ENCODE data around the gene FKBP2. TPM values are rescaled to one million over a fixed set of nuclear protein-coding genes. Genes with fewer than 3 reads are reported as not detected.
"Not testable (repeated sequence)": the region's sequence is repeated elsewhere in the genome, so short reads cannot be mapped to it uniquely, and the experiment has no call there.

FKBP2 gene
- total RNA-seq, 2 experiments from 2014 or later: 21.9 to 22.8 TPM

DNA sequence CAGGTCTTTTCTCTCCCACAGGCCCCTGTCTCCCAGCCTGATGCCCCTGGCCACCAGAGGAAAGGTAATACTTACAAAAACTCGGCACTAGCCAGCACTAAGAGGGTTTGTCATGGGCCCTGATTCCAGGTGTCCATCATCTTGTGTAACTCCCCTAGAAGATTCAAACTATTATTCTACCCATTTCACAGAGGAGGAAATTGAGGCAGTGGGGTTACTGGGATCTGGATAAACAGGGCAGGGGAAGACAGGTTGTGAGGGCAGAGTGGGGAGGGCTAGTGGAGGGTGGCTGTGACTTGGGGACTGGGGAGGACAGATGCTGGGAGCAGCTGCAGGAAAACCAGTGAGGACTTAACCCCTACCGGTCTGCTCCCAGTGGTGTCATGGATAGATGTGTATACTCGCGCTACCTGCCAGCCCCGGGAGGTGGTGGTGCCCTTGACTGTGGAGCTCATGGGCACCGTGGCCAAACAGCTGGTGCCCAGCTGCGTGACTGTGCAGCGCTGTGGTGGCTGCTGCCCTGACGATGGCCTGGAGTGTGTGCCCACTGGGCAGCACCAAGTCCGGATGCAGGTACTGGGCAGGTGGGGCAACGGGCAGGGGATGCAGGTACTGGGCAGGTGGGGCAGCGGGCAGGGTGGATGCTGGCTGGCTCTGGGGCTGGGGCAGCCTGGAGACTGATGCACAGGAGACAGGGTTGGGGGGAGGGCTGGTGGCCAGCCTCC lies 5.3 kb upstream of the FKBP2 start:
- Mint-ChIP-seq H3K27me3 (no peaks in the 10 kb centered on the region), H3K4me3 (peak overlapping the region; percentile 91), H3K9me3 (no peaks in the 10 kb centered on the region), H3K36me3 (peaks cover 9% of the 10 kb centered on the region), H3K27ac (peak overlapping the region; percentile 75), H3K4me1 (peaks cover 34% of the 10 kb centered on the region)
- DNase-seq: no peak

DNA sequence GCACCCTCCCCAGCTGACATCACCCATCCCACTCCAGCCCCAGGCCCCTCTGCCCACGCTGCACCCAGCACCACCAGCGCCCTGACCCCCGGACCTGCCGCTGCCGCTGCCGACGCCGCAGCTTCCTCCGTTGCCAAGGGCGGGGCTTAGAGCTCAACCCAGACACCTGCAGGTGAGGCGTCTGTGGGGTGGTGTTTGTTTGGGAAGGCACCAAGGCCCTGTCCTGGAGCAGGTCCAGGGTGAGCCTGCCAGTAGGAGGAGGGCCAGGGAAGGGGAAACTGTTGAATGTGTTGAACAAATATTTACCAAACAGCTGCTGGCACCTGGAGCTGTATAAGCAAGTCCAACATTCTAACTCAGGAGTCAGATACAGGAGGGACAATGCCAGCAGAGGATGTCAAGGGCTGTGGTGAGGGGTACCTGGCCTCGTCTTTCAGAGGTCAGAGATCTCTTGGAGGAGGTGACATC lies 3.4 kb upstream of the FKBP2 start:
- Mint-ChIP-seq H3K27ac (peak overlapping the region; percentile 45), H3K36me3 (peaks cover 14% of the 10 kb centered on the region), H3K27me3 (no peaks in the 10 kb centered on the region), H3K4me3 (no peak overlapping the region), H3K4me1 (peaks cover 25% of the 10 kb centered on the region), H3K9me3 (no peaks in the 10 kb centered on the region)
- no peak for DNase-seq

DNA sequence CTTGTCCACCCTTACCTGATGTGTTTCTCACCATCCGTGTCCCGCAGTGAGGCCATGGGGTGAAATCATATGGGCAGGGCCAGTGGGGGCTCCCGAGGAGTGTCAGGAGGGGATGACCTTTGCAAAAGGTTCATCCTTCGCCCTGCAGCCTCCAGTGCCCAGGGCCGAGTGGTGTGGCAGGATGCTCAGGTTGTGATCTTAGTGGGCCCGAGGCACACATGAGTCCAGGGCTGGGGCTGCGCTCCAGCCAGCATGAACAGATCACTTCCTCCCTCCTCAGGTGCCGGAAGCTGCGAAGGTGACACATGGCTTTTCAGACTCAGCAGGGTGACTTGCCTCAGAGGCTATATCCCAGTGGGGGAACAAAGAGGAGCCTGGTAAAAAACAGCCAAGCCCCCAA lies 2.8 kb upstream of the FKBP2 start:
- H3K4me3 Mint-ChIP-seq: no peak overlapping the region
- peaks cover 18% of the 10 kb centered on the region for H3K36me3 Mint-ChIP-seq
- peak overlapping the region; percentile 35 for H3K27ac Mint-ChIP-seq
- no peaks in the 10 kb centered on the region for H3K9me3 Mint-ChIP-seq
- peaks cover 26% of the 10 kb centered on the region for H3K4me1 Mint-ChIP-seq
- no peaks in the 10 kb centered on the region for H3K27me3 Mint-ChIP-seq
- no peak for DNase-seq

DNA sequence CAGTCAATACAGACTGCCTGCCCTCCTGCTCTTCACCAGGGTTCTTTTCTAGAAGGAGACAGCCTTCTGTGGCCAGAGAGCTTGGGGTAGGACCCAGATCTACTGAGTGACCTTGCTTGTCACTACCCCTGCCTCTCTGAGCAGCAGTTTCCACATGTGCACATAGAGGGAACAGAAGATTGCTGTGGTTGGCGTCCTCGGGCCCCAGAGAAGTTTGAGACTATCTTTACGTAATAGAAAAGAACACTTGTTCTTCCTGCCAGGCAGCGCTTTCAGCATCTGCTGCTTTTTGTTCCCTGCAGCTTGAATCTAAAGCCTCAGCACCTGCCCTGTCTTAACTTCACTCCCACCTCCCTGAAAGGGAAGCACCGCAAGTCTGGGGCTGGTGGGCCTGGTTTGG lies 1.9 kb upstream of the FKBP2 start:
- Mint-ChIP-seq H3K36me3 (peaks cover 25% of the 10 kb centered on the region), H3K27me3 (no peaks in the 10 kb centered on the region), H3K4me3 (no peak overlapping the region), H3K4me1 (peaks cover 32% of the 10 kb centered on the region), H3K9me3 (no peaks in the 10 kb centered on the region), H3K27ac (peak overlapping the region; percentile 50)
- no peak for DNase-seq

DNA sequence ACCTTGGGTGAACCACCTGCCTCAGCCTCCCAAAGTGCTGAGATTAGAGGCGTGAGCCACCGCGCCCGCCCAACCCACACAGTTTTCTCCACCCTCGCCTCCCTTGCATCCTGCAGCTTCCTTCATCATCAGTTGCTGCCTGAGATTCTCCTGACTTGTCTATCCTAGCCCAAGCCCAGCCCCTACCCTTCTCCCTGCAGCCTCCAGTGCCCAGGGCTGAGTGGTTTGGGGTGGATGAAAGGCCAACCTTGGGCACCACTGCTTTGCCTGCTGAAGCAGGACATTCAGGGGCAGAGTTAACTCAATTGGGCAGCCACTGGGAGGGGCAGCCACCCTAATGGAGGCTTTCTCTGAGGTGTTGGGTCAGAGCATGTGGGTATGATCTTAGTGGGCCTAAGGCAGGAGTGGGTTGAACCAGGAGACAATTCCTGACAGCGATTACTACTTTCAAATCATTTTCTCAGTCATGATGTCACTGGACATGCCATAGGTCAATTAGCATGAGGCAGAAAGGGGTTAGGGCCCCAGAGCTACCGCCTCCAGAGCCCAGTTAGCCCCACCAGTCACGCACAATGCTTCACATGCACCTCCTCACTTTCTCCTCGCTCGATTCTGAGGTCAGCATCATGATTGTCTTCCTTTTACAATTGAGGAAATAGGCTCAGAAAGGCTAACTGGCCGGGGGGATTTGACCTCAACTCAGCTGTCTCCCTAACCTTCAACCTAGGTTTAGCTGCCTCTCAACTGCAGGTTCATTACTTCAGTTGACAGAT lies 1.0 kb upstream of the FKBP2 start:
- H3K27ac Mint-ChIP-seq: peak overlapping the region; percentile 97
- peak overlapping the region; percentile 95 for H3K4me3 Mint-ChIP-seq
- peaks cover 25% of the 10 kb centered on the region for H3K36me3 Mint-ChIP-seq
- peaks cover 35% of the 10 kb centered on the region for H3K4me1 Mint-ChIP-seq
- no peak for DNase-seq
- no peaks in the 10 kb centered on the region for H3K9me3 Mint-ChIP-seq
- H3K27me3 Mint-ChIP-seq: no peaks in the 10 kb centered on the region

DNA sequence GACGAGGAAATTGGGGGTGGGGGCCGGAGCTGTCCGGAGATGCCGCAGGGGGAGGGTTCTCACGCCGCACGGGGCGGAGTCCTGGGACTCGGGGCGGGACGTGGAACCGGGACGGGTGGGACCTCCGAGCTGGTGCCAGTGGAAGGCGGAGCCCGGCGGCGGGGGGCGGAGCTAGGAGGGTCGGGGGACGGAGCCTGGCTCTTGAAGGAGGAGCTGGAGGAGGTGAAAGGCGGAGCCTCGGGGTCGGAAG lies 271 bp downstream of the FKBP2 start:
- H3K27me3 Mint-ChIP-seq: no peaks in the 10 kb centered on the region
- H3K27ac Mint-ChIP-seq: peak overlapping the region; percentile 97
- H3K4me1 Mint-ChIP-seq: peaks cover 30% of the 10 kb centered on the region
- no peak for DNase-seq
- H3K36me3 Mint-ChIP-seq: peaks cover 32% of the 10 kb centered on the region
- H3K4me3 Mint-ChIP-seq: peak overlapping the region; percentile 95
- no peaks in the 10 kb centered on the region for H3K9me3 Mint-ChIP-seq

DNA sequence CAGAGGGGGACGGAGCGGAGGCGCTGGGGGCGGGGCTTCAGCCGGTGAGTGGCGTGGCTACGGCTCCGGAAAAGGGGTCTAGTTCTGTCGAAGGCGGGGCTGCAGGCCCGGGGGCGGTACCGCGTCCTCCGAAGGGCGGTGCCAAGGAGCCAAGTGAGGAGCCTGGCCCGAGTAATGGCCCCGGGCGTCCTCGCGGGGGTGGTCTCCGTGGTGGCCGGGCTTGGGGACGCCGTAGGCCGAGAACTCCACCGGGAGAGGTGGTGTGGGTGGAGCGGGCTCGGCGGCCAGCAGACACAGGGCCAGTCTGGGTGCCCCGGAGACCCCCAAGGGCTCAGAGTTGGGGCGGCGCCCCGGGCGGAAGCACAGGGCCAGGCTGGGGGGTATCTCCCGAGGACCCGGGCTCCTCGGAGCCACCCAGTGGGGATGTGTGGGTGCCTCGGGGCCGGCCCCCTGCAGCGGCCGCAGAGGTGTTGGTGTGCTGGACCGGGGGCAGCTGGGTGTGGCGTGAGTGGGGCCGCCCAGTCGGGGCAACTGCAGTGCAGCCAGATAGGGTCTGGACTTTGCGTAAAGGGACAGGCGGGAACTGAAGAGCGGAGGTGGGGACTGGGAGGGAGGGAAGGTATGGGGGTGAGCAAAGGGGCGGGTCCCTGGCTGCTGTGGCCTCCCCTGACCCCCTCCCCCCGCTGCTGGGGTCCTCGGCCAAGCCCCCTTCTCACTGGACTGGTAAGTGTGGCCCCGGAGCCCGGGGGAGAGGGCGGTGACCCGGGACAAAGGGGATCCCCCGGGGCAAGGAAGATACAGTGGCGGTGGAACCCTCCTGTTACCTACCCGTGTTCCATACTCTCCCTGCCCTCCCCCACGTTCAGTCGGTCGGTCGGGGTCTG lies 838 bp downstream of the FKBP2 start:
- H3K27me3 Mint-ChIP-seq: no peaks in the 10 kb centered on the region
- H3K36me3 Mint-ChIP-seq: peaks cover 32% of the 10 kb centered on the region
- no peaks in the 10 kb centered on the region for H3K9me3 Mint-ChIP-seq
- peak; percentile 100 for DNase-seq
- H3K4me1 Mint-ChIP-seq: peaks cover 30% of the 10 kb centered on the region
- H3K27ac Mint-ChIP-seq: peak overlapping the region; percentile 97
- peak overlapping the region; percentile 95 for H3K4me3 Mint-ChIP-seq

DNA sequence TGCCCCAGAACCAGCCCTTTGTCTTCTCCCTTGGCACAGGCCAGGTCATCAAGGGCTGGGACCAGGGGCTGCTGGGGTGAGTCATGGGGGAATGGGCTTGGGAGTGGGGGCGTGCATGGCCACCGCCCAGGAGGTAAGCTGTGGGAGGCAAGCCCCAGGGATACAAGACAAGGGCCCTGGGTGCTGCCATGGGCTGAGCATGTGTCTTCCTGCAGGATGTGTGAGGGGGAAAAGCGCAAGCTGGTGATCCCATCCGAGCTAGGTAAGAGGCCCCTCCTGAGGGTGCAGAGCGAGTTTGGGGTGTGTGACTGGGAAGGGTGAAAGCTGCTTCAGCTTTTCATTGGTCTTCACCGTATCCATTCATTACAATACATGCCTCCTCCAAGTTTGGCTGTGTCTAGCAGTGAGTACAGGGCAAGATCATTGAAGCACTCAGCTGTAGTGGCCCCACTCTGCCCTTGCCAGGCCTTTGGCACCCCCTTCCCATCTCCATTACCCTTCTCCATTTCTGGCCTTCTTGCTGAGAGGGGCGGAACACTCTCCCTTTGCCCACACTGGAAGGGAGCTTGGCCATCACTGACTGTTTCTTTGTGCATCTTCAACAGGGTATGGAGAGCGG lies 2.5 kb downstream of the FKBP2 start:
- no peak for DNase-seq
- H3K36me3 Mint-ChIP-seq: peaks cover 32% of the 10 kb centered on the region
- peaks cover 37% of the 10 kb centered on the region for H3K4me1 Mint-ChIP-seq
- H3K27me3 Mint-ChIP-seq: no peaks in the 10 kb centered on the region
- H3K27ac Mint-ChIP-seq: peak overlapping the region; percentile 66
- H3K9me3 Mint-ChIP-seq: no peaks in the 10 kb centered on the region
- peak overlapping the region; percentile 95 for H3K4me3 Mint-ChIP-seq

DNA sequence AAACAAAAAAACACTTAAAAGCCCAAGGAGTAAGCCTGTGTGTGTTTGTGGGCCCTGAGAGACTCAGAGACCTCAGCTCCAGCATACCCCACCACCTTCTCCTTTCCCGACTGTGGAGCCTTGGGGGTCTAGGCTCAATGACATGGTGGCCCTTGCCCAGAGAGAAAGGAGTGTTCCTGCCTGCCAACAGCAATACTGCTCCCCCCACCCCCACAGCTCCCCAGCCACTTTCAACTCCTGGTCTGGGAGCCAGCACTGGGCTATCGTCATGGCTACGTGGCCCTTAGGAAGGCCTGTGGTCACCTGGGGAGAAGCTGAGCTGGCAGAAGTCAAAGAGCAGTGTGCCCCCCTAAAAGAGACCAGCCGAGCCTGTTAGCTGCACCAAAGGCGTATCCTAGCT lies 3.2 kb downstream of the FKBP2 start:
- Mint-ChIP-seq H3K4me3 (peak overlapping the region; percentile 48), H3K36me3 (peaks cover 32% of the 10 kb centered on the region), H3K4me1 (peaks cover 33% of the 10 kb centered on the region), H3K27ac (no peak overlapping the region), H3K27me3 (no peaks in the 10 kb centered on the region), H3K9me3 (no peaks in the 10 kb centered on the region)
- DNase-seq: no peak

DNA sequence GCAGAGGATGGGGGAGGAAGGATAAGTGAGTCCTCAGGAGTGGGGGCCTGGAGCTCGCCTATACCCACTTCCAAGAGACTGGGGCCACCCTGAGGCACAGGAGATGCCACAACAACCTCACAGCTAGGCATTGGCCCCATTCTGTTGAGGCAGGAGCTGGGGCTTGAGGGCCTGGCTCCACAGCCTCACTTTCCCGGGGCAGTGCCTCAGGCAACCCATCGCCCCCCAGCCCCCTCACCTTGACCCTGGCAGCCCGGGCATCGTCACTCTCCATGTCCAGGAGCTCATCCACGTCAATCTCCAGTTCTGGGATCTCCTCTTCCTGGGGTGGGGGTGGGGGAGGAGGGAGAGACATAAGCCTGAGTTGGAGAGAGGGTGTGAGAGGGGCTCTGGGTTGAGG lies 4.1 kb downstream of the FKBP2 start:
- peaks cover 27% of the 10 kb centered on the region for H3K4me1 Mint-ChIP-seq
- peaks cover 29% of the 10 kb centered on the region for H3K36me3 Mint-ChIP-seq
- no peaks in the 10 kb centered on the region for H3K27me3 Mint-ChIP-seq
- peak overlapping the region; percentile 90 for H3K27ac Mint-ChIP-seq
- H3K9me3 Mint-ChIP-seq: no peaks in the 10 kb centered on the region
- no peak for DNase-seq
- H3K4me3 Mint-ChIP-seq: peak overlapping the region; percentile 91

DNA sequence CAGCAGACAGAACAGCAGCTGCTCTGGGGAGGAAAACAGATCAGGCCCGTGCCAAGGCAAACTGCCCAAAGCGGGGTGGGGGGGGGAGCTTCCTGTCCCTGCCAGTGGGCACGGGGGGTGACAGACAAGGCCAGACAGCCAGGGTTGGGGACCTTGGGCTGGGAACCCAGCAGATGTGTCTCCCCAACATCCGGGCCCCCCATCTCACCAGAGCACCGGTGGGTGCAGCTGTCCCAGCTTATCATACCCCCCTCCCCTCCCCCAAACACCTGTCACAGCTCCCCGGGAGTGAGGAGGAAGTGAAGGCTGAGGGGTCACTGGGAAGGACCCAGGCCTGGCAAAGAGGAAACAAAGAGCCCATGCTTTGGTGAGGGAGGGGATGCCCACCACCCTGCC lies 4.5 kb downstream of the FKBP2 start:
- Mint-ChIP-seq H3K4me1 (peaks cover 23% of the 10 kb centered on the region), H3K27me3 (no peaks in the 10 kb centered on the region), H3K9me3 (no peaks in the 10 kb centered on the region), H3K27ac (peak overlapping the region; percentile 90), H3K4me3 (peak overlapping the region; percentile 91), H3K36me3 (peaks cover 26% of the 10 kb centered on the region)
- DNase-seq: no peak

DNA sequence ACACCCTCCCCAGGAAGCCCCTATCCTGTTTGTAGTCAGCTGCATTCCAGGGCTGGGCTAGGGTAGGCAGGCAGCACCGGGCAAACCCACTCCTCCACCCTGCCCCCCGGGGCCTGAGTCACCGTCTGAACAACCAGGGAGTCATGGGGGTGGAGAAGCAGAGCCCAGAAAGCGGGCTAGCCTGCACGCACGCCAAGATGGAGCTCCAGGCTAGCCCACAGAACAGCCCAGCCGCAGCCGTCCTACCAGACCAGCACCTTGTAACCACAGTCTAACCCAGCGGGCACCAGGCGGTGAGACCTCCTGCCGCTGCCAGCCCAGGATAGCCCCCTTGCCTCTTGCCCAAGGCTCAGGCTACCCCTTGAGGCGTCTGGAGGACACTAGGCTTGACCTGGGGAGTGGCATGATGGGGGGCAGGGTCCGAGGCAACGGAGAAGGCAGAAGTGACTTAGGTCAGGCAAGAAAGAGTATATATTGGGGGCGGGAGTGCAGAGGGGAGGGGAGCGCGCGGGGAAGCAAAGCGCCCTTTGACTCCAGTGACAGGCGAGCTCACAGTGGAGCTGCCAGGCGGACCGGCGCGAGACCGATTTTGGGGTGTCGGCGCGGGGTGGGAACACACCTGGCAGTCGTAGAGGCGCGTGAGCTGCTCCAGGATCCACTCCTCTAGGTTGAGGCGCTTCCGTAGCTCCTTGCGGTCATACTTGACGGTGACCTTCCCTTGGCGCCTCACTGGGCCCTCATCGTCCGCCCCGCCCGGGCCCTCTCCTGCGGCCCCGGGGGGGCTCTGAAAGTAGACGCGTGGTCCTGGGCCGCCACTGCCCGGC lies 5.1 kb downstream of the FKBP2 start:
- Mint-ChIP-seq H3K4me3 (peak overlapping the region; percentile 91), H3K4me1 (peaks cover 24% of the 10 kb centered on the region), H3K27ac (peak overlapping the region; percentile 90), H3K36me3 (peaks cover 23% of the 10 kb centered on the region), H3K27me3 (no peaks in the 10 kb centered on the region), H3K9me3 (no peaks in the 10 kb centered on the region)
- peak; percentile 79 for DNase-seq

DNA sequence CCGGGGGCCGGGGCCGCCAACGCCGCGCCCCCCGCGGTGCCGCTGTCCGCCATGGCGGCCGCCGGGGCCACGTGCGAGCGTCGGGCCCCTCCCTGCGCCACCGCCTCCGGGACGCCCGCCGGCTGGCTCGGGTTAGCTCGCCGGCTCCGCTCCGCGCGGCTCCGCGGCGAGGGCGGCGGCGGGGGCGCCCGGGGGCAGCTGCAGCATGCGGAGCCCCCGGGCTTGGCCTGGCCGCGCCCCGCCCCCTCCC lies 5.7 kb downstream of the FKBP2 start:
- H3K27me3 Mint-ChIP-seq, H3K27ac Mint-ChIP-seq, H3K9me3 Mint-ChIP-seq, DNase-seq: not testable (repeated sequence)
- Mint-ChIP-seq H3K4me3 (peak overlapping the region; percentile 84), H3K36me3 (peaks cover 21% of the 10 kb centered on the region), H3K4me1 (peaks cover 24% of the 10 kb centered on the region)
